ENCODE results near the gene RNF14.

- no peak for TF ChIP-seq SP1 (IDR thresholded peaks at IDR 0.05)
- TF ChIP-seq CTCF (IDR thresholded peaks at IDR 0.05; ENCODE audit: low read depth, low read length, missing input control): no peak
- TF ChIP-seq TAF1 (conservative IDR thresholded peaks at IDR 0.05): no peak
- TF ChIP-seq ATF3 (IDR thresholded peaks at IDR 0.05): no peak
- no peak for TF ChIP-seq RAD21 (IDR thresholded peaks at IDR 0.05)
- no peak for TF ChIP-seq REST (IDR thresholded peaks at IDR 0.05)
- TF ChIP-seq MAX (IDR thresholded peaks at IDR 0.05): no peak
- TF ChIP-seq YY1 (IDR thresholded peaks at IDR 0.05): no peak
- TF ChIP-seq EGR1 (IDR thresholded peaks at IDR 0.05; ENCODE audit: low read depth in 2 of 2): no peak
- TF ChIP-seq JUND (IDR thresholded peaks at IDR 0.05): no peak
- TF ChIP-seq RXRA (IDR thresholded peaks at IDR 0.05): no peak
- TF ChIP-seq ZBTB33 (IDR thresholded peaks at IDR 0.05): no peak
These were observed 39.9 kb downstream of the RNF14 start for GRCh38 chr5:142008813-142009212.

Data from liver (tissue), 3 donors.